CD4-positive, alpha-beta T cell treated with Interleukin-17A for 1 hour (primary cell): Measurements from ENCODE around the gene EXTL1.
"Not testable (repeated sequence)": the region's sequence is repeated elsewhere in the genome, so short reads cannot be mapped to it uniquely, and the experiment has no call there.

Experiments used
- DNase-seq: peaks from one replicate; pipeline ENCODE4 v3.0.0-alpha.2; 2020

The EXTL1 gene, protein sequence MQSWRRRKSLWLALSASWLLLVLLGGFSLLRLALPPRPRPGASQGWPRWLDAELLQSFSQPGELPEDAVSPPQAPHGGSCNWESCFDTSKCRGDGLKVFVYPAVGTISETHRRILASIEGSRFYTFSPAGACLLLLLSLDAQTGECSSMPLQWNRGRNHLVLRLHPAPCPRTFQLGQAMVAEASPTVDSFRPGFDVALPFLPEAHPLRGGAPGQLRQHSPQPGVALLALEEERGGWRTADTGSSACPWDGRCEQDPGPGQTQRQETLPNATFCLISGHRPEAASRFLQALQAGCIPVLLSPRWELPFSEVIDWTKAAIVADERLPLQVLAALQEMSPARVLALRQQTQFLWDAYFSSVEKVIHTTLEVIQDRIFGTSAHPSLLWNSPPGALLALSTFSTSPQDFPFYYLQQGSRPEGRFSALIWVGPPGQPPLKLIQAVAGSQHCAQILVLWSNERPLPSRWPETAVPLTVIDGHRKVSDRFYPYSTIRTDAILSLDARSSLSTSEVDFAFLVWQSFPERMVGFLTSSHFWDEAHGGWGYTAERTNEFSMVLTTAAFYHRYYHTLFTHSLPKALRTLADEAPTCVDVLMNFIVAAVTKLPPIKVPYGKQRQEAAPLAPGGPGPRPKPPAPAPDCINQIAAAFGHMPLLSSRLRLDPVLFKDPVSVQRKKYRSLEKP

DNA sequence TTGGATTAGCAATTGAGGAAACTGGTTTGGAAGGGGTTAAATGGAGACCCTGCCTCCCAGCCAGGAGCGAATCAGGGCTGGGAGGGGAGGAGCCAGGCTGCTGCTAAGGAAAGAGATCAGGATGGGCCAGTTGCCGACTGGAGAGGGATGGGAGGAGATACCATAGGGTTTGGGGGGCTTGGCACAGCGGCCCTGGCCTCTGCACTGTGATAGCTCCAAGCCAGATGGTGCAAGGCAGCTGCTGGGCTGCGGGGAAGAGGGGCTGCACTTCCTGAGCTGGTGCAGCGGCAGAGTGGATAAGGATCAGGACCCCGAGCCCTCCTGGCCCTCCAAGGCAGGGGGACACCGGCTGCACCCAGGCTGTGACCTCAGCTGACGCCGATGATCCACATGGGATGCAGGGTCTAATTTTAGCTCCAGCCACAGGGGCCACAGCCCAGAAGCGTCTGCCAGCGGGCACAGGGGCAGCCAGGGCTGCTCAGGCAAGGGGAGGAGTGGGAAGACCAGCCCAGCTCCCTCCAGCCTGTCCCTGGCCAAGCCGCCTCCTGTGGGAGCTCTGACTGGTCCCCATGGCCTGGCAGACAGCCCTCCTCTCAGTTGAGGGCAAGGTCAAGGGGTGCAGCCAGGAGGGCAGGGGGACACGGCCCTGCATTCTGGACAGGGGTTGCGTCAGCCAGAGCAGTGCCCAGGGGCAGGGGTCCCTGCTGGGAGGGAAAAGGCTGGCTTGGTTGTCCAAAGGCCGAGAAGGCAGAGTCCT, at the start of gene EXTL1:
TSS of gene EXTL1 (plus strand) at position 129 of the 757 bp plus-strand sequence. CDS start 872 bp downstream, outside the sequence.
- DNase-seq = no peak

DNA sequence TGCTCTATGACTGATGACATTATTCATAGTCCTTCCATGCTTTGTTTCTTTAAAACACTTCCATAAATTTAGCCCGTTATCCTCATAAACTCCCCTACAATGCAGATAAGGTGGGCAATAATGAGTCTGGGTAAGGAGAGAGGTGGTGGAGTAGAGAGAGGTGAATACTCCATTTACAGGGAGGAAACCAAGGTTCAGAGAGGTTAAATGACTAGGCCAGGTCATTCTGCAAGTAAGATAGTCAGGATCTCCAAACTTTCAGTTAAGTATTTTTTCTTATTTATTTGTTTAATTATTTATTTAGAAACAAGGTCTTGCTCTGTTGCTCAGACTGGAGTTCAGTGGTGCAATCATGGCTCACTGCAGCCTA, 49.8 kb upstream of the EXTL1 start:
- DNase-seq = no peak

DNA sequence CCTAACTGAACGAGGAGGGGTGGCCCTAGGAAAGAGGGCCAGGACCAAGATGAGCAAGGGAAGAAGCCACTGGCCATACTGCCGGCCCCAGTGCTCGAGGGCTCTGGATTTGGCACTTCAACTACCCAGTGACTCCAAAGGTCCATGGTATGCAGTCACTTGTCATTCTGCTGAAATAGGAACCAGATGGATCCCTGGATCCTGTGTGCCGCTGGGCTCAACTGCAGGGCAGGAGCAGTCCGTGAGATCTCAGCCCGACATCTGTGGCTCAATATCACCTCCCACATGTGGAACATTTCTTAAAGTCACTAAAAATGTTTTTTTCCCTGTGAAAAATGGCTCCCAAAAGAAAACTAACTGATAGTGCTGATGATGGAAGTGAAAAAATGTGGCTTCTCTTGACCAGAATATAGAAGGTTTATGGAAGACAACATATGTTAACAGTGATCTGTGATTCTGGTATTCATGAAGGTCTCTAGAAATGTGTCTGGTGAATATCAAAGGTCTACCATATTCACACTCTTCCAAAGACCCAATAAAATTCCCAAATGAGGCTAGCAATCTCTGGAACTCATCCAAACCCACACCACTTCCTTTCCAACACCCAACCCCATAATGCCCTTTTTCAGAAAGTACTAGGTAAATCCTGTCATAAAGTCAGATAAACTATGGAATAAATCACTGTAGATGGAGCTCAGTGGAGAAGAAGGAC, 47.8 kb upstream of the EXTL1 start:
- no peak for DNase-seq

DNA sequence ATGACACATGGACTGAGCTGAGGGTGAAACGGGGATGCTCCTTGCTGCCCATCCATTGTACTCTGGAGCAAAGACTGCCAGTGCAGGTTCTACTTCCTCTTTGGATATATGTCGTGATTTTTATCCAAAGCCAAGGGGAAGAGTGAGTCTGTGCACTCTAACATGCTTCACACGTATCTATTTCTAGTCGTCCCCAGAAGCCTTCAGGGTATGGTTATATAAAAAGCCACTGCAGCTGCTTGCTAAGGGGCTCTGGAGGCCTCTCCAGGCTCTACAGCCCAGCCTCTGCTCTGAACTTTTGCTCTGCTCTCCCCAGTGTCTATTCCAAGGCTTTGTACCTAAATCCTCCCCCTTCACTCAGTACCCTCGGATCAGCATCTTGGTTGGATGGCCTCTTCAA, 43.8 kb upstream of the EXTL1 start:
- DNase-seq = no peak

DNA sequence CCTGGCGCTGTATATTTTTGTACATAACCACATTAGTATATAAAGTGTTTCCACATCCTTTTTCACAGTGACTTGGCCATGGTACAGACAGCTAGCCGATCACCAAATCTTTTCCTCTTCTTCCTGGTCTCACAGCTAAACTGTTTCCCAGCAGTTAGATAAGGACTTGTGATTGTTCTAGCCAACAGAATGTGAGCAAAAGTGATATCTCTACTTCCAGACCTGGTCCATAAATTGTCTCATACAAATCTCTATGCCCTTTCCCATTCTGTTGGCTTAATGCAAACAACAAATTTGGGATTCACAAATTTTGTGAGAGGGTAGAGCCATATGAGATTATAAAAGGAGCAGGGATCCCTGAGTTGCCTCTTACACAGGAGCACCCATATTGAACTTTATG, 43.2 kb upstream of the EXTL1 start:
- DNase-seq = no peak

DNA sequence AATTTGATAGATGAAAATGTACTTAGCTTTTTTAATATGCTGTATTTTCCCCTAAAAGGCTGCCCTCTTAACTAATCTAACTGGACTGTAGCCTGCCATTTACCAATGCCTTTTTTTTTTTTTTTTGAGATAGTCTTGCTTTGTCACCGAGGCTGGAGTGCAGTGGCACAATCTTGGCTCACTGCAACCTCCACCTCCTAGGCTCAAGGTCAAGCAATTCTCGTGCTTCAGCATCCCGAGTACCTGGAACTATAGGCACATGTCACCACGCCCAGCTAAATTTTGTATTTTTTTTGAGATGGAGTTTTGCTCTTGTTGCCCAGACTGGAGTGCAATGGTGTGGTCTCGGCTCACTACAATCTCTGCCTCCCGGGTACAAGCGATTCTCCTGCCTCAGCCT, 42.4 kb upstream of the EXTL1 start:
- no peak for DNase-seq

DNA sequence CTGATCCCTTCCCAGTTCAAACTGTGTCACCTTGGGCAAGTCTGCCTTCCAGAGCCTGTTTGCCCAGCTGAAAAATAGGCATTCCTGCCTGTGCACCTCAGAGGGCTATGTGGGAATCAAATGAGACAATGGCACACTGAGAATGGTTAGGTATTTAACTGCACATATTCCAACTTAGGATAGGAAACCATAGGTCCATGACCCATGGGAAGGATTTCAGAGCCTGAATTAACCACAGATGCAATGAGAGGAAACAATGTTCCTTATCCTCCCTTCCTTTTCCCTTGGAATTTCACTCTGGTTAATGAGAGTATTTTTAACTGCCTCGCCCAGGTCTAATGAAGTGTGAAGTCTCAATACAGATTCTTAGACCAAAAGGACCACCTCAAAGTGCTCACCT, 36.4 kb upstream of the EXTL1 start:
- DNase-seq = no peak

DNA sequence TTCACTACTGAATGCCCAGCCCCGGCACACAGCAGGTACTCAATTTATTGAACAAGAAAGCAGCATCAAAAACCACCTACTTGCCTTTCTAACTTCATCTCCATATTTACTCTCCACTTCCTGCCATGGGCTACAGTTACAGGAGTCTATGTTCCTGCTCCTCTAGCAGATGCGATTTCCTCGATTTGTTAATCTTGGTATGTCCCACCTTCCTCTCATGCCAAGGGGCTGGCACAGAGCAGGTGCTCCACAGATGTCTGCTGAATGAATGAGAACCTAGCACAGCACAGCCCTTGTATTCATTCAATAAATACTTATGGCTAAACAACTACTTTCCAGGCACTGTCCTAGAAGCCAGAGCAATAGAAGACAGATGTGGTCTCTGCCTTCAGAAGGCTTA, 35.9 kb upstream of the EXTL1 start:
- DNase-seq = no peak

DNA sequence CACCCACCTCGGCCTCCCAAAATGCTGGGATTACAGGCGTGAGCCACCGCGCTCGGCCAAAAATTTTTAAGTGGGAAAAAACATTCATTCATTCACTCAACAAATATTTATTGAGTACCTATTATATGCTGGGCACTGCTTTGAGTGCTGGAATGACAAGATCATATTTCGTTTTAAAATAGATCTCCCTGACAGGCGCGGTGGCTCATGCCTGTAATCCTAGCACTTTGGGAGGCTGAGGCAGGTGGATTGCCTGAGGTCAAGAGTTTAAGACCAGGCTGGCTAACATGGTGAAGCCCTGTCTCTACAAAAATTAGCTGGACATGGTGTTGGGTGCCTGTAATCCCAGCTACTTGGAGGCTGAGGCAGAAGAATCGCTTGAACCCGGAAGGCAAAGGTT, 34.8 kb upstream of the EXTL1 start:
- DNase-seq = not testable (repeated sequence)

DNA sequence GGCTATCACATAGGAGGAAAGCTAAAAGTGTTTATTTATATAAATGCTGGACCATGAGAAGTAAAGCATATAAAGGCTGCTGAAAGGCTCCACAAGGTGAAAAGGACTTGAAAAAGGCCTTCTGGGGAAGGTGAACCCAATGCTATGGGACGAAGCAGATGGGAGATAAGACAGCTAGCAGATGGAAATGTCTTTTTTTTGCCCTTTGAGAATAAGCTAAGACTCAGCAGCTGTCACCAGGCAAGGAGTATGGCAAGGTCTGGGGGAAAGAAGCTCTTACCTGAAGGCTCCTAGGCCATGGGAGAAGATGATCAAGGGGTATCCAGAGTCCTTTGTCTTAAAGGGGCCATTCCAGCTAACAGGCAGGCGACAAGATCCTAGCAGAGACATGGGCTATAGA, 33.6 kb upstream of the EXTL1 start:
- DNase-seq = no peak

DNA sequence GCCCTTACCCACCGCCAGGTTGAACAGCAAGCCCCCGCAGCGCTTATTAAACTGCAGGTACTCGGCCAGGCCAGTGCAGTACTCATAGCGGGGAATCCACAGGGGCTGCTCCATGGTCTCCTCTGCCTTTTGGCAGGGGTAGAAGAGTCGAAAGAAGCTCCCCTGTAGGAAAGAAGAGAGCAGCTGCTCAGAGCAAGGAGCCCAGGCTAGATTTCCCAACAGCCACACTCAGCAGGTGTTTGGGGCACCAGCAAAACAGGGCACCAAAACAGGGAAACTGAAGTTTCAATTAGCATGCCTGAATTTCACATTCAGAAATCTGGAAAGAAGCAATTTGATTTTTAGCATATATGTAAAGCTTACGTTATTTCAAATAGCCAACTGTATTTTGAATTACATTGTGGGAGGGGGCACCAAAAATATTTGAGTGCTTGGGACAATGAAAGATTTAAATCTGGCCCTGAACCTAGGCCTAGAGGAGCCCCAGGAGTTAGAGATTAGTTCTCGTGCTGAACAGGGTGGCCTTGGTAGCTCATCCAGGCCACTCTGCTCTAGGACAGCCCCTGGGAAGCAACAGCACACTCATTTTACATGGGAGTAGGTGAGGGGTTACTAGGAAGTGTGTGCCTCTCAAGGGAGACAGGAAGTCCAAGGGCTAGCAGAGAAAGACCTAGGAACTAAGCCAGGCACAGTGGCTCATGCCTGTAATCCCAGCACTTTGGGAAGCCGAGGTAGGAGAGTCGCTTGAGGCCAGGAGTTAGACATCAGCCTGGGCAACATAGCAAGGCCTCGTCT, 31.9 kb upstream of the EXTL1 start:
- DNase-seq = no peak

DNA sequence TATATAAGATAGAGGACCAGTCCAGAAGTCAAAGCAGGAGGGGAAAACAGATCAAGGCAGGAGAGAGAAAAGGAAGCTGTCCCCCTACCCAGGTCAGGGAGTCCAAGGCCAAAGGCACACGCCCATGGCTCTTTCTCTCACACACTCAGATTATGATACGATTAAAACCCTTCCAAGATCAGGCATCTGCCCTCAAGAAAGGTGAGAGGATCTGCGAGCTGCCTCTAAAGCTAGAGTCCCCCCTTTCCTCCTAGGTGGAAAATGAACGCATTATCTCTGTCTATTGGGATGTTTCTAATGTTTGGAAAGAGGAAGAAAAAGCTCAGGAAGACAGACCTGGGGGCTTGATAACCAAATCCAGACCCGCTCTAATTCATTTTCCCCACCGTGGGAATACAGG, 31.3 kb upstream of the EXTL1 start:
- no peak for DNase-seq

DNA sequence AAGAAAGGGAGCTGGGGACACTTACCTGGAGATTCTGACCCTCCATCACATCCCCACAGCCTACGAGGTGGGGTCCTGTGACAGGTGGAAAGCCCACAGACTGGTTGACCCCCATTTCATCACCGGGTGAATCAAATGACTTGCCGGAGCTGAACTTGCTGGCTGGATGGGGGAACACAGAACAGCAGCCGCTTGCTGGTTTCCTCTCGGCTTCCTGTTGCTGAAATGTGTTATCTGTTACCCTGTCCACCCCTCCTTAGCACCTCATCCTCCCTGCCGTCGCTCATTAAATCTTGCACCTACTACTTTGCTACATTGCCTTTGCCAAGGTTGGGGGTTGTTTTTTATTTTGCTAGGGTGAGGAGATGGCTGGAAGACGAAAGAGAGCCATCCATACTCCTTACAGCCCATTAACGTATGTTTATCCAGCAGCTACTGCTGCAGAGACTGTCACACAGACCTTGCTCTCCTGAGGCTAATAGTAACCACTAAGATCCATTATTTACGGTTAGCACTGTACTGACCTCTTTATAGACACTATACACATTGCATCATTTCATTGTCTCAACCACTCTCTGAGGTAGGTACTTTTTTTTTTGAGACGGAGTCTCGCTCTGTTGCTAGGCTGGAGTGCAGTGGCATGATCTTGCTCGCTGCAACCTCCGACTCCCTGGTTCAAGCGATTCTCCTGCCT, 30.7 kb upstream of the EXTL1 start:
- peak; percentile 67 for DNase-seq

DNA sequence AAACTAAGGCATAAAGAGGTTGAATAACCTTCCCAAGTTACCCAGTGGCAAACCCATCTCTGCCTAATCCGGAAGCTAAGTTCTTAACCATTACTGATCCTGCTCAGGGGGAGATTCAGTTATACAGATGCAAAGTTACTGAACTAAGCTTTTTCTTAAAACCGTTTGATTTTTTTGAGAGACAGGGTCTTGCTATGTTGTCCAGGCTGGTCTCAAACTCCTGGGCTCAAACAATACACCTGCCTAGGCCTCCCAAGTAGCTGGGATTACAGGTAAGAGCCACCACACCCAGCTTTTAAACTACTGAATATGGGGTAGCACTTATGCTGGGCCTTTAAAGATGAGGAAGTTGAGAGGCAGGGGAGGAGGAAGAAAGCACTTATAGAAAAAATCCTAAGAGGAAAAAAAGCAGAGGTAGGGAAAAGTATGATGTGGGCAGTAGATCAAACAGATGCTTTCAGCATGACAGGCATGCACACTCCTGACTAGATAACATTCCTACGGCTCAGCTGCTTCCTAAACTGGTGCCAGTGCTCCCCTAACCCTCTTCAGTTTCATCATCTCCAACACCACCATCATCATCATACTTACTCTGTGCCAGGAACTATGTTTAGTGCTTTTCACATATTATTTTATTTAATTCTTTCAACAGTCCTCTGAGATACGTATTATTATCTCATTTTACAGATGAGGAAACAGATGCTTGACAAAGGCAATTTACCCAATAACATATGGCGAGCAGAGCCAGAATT, 29.5 kb upstream of the EXTL1 start:
- no peak for DNase-seq

DNA sequence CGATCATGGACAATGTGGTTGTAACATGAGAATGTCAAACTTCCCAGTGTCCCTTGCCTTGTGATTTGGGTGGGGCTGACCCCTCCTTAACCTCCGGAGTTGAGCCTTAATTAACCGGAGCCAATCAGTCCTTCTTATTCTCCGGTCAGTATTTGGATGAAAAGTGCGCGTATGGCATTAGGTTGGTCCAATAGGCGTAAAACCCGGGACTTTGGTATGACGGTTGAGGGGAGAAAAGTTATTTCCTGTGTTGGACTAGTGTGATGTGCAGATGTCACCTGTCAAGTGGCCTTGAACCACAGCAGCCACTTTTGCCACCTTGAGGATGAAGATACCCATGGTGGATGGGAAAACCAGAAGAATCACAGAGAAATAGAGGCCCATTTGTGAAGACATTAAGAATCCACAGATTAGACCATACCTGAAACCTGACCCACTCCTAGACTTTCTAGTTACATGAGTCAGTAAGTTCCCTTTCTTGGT, 28.8 kb upstream of the EXTL1 start:
- peak; percentile 4 for DNase-seq

DNA sequence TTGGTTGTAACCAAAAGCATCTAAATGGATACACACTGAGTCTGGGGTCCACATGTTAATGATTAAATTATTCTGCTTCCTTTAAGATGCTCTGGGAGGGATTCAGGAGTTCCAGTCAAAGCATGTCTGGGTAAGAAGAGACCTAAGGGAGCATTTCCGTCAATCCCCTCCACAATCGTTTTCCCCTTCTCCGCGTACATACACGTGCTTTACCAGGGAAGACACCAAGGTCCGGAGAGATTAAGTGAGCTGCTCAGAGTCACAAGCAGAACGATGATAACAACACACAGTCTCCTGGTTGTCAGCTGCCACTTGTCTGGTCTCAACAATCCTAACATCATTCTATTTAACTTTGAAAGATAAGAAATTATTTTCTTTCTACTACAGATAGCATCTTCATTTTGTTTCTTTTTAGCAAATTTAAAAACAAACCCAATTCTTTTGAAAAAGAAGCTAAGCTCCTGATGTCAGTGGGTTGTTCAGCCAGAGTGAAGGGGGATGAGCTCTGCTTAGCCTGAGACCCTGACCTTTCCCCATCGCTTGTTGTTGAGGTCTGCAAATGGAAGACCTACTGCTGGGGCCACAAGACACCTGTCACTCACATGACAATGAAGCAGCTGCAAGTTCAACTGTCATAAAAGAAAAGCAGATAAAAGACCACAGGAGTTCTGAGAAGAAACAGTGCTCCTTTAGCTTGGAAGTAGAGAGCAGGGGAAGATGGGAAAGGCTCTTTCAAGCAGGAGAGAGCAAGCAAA, 28.2 kb upstream of the EXTL1 start:
- no peak for DNase-seq

DNA sequence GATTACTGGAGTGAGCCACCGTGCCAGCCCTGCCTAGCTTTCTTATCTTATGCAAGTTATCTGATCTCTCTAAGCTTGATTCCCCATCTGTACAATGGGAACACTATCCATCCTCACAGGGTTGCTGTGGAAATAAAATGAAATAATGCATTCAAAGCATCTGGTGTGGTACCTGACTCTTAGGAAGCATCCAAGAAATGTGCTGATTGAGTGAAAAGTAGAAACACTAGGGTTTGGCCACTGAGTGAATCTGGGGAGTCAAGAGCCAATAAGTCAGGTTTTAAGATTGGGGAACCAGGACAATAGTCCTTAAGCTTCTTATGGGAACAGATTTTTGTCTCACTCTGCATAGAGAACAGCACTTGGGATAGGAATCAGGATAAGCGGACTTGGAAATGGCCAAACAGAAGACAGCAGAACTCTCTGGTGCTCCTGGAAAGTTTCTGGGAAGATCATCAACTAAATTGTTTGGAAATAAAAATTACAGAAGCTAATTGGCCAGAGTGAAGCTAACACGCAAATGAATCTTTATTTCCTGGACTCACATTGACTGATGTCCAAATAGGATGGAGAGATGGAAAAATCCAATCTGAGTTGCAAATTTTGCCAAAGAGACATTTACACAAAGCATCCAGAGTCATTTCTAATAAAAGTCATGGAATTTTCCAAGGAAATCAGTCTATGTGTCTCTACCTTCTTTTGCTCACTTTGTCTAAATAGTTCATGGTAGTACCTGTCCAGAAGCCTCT, 27.0 kb upstream of the EXTL1 start:
- DNase-seq = no peak

DNA sequence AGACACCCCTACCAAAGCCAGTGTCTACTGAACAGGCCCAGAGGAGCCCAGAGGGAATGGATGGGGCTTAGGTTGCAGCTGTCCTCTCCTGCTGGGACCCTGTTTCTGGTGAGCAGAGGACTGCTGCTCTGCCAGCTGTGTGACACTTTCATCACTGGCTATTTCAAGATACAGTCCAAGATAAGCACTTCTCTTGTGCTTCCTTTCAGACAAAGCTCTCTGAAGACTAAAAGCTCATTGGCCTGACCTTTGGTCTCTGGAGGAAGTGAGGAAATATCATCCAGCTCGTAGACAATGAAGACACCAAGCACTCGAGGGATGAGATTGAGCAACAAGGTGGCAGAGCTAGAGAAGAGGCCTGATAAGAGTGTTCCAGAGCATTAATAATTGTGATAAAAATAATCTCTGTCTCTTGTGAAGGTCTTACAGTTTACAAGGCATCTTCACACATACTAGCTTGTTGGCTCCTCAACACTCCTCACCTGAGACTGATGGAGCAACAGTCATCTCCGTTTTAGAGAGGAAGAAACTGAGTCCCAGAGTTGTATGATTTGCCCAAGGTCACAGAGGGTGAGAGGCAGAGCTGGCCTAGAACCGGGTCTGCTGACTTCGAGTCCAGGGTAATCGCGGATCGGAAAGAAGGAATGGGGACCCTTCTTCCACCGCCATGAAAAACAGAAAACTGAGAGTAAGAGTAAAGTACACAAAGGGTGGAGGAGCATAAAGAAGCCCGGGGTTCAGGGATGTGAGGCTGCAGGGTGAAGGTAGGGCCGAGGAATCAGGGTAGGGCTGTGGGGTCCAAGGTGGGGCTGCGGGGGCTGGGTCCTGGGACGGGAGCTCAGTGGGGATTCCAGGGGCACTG, 24.4 kb upstream of the EXTL1 start:
- DNase-seq = peak; percentile 39
